Activated CD8-positive, alpha-beta T cell treated with anti-CD3 and anti-CD28 coated beads for 36 hours (primary cell): ENCODE data around the gene POLR3GL. TPM values are rescaled to one million over a fixed set of nuclear protein-coding genes. Genes with fewer than 3 reads are reported as not detected.
A peak's percentile ranks its signal among the peaks of the same experiment; 100 is the strongest.

ENCODE experiments used
- ATAC-seq: fragments of 200-7000 bp; cut with Tn5 transposase; one replicate; pipeline ENCODE4 v1.10.0; 2021; ENCODE audit warnings: mild to moderate bottlenecking, moderate library complexity
- CTCF ChIA-PET: fragments of 350-600 bp; sonication (Branson Sonifier 250); formaldehyde crosslinking; loops from one replicate; lab custom pipeline; 2021; ENCODE audit warnings: antibody characterized with exemption; lab: Charles Lee
- POLR2A ChIA-PET: fragments of 350-600 bp; sonication (Branson Sonifier 250); formaldehyde crosslinking; loops from one replicate; lab custom pipeline; 2021; ENCODE audit warnings: antibody characterized with exemption; lab: Charles Lee
- DNase-seq: peaks from one replicate; pipeline ENCODE4 v3.0.0-alpha.2; 2020
- H3K27ac Mint-ChIP-seq: one replicate; pipeline ENCODE4 v1.8.0; 2021; ENCODE audit warnings: mild to moderate bottlenecking, mixed read lengths
- H3K27me3 Mint-ChIP-seq: one replicate; pipeline ENCODE4 v1.8.0; 2021; ENCODE audit warnings: mixed read lengths
- H3K36me3 Mint-ChIP-seq: one replicate; pipeline ENCODE4 v1.8.0; 2021; ENCODE audit warnings: low read depth, mixed read lengths
- H3K4me1 Mint-ChIP-seq: one replicate; pipeline ENCODE4 v1.8.0; 2021; ENCODE audit warnings: low read depth, mixed read lengths
- H3K4me3 Mint-ChIP-seq: one replicate; pipeline ENCODE4 v1.8.0; 2021; ENCODE audit warnings: mild to moderate bottlenecking, moderate library complexity, mixed read lengths
- H3K9me3 Mint-ChIP-seq: one replicate; pipeline ENCODE4 v1.8.0; 2021; ENCODE audit warnings: mixed read lengths
- intact Hi-C: fragments of 100-400 bp; cut with micrococcal nuclease; formaldehyde crosslinking; loops from one replicate; pipeline ENCODE4 v1.10.0; 2022
- total RNA-seq, 2 experiments: library from RNA; stranded (reverse); gene quantifications; one replicate each; pipeline ENCODE4 v1.2.3, GENCODE V29; 2021
- TF ChIP-seq, protein P1 (sequence below): fragments of 200-600 bp; IDR thresholded peaks from one replicate; pipeline ENCODE4 v1.8.0; 2022; ENCODE audit warnings: antibody characterized with exemption, mild to moderate bottlenecking

The POLR3GL gene
- total RNA-seq, 2 experiments from 2014 or later, result 22.3 to 23.3 TPM

DNA sequence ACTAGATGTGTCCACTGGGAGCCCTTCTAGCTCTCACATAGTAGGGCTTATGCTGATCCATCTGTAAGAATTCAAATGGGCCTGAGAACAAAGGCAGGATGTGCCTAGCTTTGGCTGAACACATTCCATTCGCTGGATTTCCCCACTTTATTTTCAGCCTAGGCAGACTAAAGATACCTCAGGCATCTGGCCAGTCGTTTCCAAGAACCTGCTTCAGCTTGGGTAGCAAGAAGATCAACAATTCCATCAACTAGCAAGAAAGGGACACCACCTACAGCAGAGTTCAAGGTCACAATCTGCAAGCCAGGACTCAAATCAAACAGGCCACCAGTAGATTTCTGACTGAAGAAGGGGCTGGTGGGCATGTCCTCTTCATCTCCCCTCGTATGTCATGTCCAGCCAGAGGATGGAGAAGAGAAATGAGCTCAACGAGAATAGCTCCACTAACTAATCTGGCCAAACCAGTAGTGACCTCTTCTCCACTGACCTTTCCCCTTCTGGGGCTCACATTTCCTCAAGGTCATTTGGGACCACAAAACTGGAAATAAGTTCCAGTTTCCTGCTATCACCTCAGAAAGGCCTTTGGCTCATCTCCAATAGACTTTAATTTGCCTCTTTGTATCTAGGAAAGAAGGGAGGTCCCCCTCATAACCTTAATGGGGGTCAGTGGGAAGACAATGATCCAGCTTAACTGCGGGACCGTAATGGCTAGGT is 17.7 kb downstream of the POLR3GL start:
- H3K36me3 Mint-ChIP-seq, result no peaks in the 10 kb centered on the region
- no peaks in the 10 kb centered on the region for H3K9me3 Mint-ChIP-seq
- intact Hi-C loops, result no loop called here
- H3K27ac Mint-ChIP-seq, result no peak overlapping the region
- H3K4me3 Mint-ChIP-seq, result no peak overlapping the region
- TF ChIP-seq, protein P1, sequence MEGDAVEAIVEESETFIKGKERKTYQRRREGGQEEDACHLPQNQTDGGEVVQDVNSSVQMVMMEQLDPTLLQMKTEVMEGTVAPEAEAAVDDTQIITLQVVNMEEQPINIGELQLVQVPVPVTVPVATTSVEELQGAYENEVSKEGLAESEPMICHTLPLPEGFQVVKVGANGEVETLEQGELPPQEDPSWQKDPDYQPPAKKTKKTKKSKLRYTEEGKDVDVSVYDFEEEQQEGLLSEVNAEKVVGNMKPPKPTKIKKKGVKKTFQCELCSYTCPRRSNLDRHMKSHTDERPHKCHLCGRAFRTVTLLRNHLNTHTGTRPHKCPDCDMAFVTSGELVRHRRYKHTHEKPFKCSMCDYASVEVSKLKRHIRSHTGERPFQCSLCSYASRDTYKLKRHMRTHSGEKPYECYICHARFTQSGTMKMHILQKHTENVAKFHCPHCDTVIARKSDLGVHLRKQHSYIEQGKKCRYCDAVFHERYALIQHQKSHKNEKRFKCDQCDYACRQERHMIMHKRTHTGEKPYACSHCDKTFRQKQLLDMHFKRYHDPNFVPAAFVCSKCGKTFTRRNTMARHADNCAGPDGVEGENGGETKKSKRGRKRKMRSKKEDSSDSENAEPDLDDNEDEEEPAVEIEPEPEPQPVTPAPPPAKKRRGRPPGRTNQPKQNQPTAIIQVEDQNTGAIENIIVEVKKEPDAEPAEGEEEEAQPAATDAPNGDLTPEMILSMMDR, result no peak
- CTCF ChIA-PET, result interaction anchor here (1.2 to 8.7 kb wide), 5 partner anchors 10 to 136 kb away, joined by 4 to 247 read pairs (median 13); partner anchors contain the start of genes NUDT17 and TXNIP
- peaks cover 49% of the 10 kb centered on the region for H3K4me1 Mint-ChIP-seq
- POLR2A ChIA-PET, result interaction anchor here (0.8 to 14.1 kb wide), 6 partner anchors 11 to 70 kb away, joined by 3 to 446 read pairs (median 7); partner anchors contain the start of genes ANKRD34A, POLR3GL, RBM8A and TXNIP
- no peak for ATAC-seq
- no peaks in the 10 kb centered on the region for H3K27me3 Mint-ChIP-seq
- no peak for DNase-seq

DNA sequence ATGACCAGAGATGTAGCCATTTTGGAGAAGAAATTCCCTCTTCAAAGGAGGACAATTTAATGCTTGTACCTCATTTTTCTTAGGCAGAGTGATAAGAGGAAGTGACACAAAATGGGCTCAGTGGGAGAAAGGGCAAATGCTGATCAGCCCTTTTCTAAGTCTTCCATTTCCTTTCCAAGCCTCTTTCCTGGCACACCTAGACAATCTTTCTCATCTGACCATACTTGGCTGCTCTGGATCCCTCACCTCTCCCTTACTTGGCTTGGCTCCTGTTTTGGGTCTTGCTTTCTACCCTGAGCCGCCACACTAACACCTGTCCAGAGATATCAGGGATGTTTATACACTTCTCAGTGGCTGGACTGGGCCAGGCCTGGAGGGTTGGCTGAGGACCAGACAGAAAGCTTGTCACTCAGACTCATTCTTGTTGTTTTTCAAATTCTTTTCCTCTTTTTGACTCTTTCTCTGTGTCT is 18.8 kb downstream of the POLR3GL start:
- Mint-ChIP-seq H3K4me1 (peaks cover 57% of the 10 kb centered on the region), H3K9me3 (peaks cover 2% of the 10 kb centered on the region), H3K27ac (no peak overlapping the region), H3K4me3 (no peak overlapping the region), H3K27me3 (no peaks in the 10 kb centered on the region), H3K36me3 (no peaks in the 10 kb centered on the region)
- intact Hi-C loops, result no loop called here
- DNase-seq, result no peak
- POLR2A ChIA-PET, result interaction anchor here (0.6 to 14.1 kb wide), 6 partner anchors 10 to 69 kb away, joined by 3 to 446 read pairs (median 7); partner anchors contain the start of genes RBM8A and TXNIP
- ATAC-seq, result no peak
- CTCF ChIA-PET, result interaction anchor here (1.2 to 8.7 kb wide), 3 partner anchors 9 to 24 kb away, joined by 3 to 247 read pairs (median 147); partner anchors contain the start of gene TXNIP
- TF ChIP-seq, protein P1, result no peak

DNA sequence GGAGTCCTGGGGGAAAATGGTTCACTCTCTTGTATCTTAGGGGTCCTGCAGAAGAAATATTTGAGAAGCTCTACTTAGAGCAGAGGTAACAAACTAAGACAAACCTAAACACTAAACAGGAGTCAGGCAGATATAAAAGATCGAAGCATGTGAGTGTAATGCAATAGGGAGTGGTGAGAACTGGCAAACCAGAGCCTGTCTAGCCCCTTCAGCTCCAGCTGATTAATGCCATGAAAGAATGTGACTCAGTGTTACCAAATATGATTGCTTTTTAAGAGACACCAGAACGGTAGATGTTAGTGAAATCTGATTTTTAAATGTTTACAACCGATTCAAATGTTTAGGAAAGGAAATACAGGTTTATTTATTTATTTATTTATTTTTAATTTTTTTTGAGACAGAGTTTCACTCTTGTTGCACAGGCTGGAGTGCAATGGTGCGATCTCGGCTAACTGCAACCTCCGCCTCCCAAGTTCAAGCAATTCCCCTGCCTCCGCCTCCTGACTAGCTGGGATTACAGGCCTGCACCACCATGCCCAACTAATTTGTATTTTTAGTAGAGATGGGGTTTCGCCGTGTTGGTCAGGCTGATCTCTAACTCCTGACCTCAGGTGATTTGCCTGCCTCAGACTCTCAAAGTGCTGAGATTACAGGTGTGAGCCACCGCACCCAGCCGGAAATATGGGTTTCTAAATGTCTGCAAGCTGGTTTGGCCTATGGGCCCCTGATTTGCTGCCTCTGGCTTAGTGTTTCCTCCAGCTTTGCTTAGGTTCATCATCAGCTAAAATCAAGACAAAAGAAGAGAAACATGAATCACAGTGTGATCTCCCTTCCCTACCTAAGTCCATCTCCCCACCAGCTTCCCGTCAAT is 19.7 kb downstream of the POLR3GL start:
- intact Hi-C loops, result no loop called here
- no peak overlapping the region for H3K4me3 Mint-ChIP-seq
- POLR2A ChIA-PET, result interaction anchor here (0.6 to 14.1 kb wide), 5 partner anchors 9 to 138 kb away, joined by 3 to 446 read pairs (median 3); partner anchors contain the start of gene TXNIP

DNA sequence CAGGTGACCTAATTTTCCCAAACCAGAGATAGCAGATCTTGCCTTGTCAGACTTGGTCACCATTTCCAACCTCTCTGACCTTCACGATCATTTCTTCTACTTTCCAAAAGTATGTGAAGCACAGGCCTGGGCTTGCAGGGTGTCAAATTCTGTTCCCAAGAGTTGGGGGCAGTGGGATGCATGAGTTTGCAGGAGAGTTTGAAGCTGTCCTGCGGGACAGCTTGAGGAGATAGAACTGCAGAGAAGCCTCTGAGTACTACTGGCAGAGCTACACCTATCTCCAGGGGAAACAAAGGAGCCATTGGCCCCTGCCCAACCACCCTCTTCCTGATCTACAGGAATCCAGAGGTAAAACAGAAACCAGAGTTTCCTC is 20.6 kb downstream of the POLR3GL start:
- H3K36me3 Mint-ChIP-seq, result no peaks in the 10 kb centered on the region
- ATAC-seq (no peak), DNase-seq (no peak)
- peak overlapping the region; percentile 77 for H3K27ac Mint-ChIP-seq
- peaks cover 4% of the 10 kb centered on the region for H3K9me3 Mint-ChIP-seq
- TF ChIP-seq, protein P1, result no peak
- H3K4me3 Mint-ChIP-seq, result peak overlapping the region; percentile 2
- intact Hi-C loops, result no loop called here
- ChIA-PET CTCF (interaction anchor here (0.8 kb wide), 1 partner anchor 22 kb away, joined by 4 read pairs; no protein-coding TSS in a partner anchor), POLR2A (interaction anchor here (2.0 to 14.1 kb wide), 2 partner anchors 8 to 18 kb away, joined by 4 to 446 read pairs; partner anchors contain the start of gene TXNIP)
- peaks cover 64% of the 10 kb centered on the region for H3K4me1 Mint-ChIP-seq
- H3K27me3 Mint-ChIP-seq, result no peaks in the 10 kb centered on the region

More for the DNA sequence above, 19.7 kb downstream of the POLR3GL start:
- H3K27me3 Mint-ChIP-seq, result no peaks in the 10 kb centered on the region
- no peak for ATAC-seq
- TF ChIP-seq, protein P1, result no peak
- peak; percentile 61 for DNase-seq
- H3K9me3 Mint-ChIP-seq, result peaks cover 4% of the 10 kb centered on the region
- H3K27ac Mint-ChIP-seq, result peak overlapping the region; percentile 77
- H3K36me3 Mint-ChIP-seq, result no peaks in the 10 kb centered on the region
- CTCF ChIA-PET, result interaction anchor here (0.5 to 1.2 kb wide), 3 partner anchors 9 to 141 kb away, joined by 3 read pairs; no protein-coding TSS in a partner anchor
- H3K4me1 Mint-ChIP-seq, result peaks cover 64% of the 10 kb centered on the region
